NCI-H345 (cell line): ENCODE data around the gene LMCD1.

Source experiments
- DNase-seq: peaks from one replicate; lab custom pipeline; 2025; lab: John Stamatoyannopoulos, UW

The LMCD1 gene

DNA sequence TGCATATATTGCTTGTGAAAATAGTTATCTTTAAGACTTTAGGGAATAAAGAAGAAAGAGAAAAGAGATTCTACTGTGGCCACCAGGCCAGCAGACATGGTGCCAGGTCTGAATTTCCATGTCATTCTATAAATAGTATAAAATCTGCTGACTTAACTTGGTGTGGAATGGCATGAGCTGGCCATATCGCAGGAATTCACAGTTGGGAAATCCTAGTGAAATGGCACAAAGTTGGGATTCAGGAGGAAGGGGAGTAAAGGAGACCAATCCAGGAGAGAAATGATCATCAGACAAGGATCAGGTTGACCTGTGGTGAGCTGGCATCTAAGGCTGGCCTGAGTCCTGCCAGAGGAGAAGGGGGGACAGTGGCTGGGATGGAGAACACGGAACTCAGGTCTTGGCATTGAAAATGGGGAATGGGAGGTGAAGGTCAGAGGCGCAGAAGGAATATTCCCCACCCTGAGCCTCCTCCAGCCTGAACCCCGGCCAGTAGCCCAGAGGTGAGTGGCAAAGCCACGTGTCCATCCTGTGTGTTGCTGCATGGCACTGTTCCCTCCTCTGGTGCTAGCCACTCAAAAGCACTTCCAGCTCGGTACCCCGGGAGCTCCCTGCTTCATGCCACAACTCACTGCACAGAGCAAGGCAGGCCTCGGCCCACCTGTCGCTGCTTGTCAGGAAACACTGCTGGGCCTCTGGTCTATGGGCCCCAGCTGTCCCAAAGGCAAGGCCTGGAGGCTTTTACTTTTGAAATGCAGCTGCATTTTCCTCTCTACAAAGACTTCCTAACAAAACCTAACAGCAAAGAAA, 91.6 kb downstream of the LMCD1 start:
- DNase-seq = no peak

DNA sequence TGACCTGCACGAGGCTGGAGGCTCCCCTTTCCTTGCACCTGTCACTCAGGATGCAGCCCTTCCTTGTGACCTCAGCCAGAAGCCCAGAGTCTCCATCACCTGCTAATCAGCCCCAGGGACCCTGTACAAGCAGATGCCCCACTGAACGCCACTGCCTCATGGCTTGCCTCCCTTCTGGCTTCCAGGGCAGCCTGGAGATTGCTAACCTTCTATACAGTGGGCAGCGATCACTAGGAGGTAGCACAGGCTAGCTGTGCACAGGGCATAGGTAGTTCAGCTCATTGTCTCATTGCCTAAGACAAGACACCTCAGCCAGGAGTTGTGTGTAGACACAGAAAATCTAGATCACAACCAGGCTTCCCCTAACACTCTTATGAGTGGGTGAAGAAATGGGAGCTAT, 93.6 kb downstream of the LMCD1 start:
- DNase-seq = no peak

DNA sequence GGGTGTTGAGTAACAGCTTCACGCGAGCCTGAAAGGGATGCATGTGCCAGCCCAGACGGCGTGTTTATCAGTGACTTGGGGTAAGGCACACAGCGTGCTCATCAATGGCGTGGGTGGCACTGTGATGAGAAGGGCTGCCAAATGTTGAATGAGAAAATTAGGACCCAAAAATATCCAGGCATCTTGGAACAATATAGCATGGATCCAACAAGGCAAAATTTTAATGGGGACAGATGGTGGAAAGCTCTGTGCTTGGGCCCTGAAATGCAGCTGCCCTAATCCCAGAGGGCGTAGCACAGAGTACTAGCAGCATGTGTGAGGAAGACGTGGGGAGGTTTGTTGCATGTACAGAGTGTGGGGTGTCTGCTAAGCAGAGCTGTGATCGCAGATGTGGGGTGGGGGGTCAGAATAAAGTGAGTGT, 94.1 kb downstream of the LMCD1 start:
- DNase-seq = no peak

DNA sequence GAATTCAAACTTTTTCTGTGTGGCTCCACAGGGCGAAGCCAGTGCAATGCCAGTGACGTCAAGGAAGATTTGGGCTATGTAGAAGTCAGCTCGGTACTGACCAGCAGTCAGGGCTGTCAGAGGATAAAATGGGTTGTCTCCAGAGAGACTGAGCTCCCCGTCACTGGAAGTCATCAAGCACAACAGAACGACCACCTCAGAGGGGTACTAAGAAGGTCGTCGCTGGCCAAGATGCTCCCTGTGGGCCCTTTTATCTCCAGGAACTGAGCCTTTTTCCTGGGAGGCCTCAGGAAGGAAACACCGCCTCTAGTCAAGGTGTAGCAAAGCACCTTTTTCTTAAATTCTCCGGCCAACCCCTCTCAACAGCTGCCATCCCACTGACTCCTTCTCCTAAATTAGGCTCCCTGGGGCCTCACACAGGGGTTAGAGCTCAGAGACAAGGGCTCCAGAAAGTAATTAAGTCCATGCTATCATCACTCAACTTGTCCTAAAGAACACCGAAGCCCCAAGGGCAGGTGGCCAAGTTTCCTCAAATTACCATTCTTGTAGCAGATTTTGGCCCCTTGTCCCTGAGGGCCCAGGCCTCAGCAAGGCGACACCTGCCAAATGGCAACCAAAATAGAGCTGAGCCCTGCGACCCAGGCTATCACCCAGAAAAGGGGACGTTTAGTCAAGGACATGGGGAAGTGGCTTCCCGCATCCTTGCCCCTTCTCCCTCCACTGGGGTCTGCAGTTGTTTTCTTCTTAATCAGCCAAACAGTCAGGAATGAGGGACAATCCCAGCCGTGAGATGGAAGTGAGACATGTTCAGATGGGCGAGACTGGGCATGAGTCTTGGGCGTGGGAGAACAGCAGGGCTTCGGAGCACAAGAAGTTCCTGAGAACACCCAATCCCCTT, 94.9 kb downstream of the LMCD1 start:
- no peak for DNase-seq

DNA sequence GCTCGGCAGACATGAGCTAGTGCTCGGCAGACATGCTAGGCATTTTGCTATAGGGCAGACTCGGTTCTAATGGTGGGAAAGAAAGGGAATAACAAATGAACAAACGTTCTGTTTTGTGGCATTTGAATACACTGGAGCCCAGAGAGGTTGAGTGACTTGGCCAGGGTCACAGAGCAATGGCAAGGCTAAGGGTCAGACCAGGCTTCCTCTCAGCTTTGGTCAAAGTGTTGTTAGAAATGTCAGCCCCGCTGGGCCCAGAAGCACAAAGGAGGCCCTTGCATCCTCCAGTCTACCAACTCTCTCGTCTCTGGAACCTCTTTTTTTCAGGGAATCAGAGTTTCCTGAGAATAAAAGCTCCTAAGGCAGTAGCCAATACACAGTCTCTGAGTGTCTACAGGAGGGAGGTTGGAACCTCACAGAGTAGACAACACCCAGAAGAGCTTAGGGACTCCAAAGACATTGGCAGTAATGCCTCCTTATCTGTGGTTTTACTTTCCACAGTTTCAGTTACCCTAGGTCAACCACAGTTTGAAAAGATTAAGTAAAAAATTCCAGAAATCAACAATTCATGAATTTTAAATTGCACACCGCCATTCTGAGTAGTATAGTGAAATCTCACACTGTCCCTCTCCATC, 95.7 kb downstream of the LMCD1 start:
- no peak for DNase-seq

DNA sequence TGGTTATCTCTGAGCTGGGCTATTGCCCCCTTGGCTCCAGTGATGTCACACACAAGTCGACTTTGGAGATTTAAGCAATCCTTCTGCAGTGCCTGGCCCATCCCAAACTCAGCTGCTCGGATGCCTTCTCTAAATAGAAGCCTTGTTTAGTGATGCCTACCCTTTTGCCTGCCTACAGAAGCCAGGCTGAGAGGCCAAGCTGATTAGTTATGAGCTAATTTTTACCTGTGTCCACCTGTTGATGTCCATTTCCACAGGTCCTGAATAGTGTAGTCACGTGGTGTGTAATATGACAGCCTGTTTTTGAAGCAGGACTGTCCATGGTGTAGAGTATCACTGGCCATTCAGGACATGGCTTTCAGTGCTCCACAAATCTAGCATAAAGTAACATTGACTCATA, 97.5 kb downstream of the LMCD1 start:
- DNase-seq = no peak

DNA sequence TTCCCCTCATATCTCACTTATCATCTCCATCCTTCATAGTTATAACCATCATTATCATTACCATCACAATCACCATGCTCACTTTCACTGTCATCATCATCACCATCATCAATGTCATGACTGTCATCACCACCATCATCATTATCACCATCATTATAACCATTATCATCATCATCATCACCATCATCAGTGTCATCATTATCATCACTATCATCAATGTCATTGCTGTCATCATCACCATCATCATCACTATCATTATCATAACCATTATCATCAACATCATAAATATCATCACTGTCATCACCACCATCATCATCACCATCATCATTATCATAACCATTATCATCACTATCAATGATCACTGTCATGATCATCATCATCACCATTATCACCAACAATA, 98.8 kb downstream of the LMCD1 start:
- DNase-seq = no peak

DNA sequence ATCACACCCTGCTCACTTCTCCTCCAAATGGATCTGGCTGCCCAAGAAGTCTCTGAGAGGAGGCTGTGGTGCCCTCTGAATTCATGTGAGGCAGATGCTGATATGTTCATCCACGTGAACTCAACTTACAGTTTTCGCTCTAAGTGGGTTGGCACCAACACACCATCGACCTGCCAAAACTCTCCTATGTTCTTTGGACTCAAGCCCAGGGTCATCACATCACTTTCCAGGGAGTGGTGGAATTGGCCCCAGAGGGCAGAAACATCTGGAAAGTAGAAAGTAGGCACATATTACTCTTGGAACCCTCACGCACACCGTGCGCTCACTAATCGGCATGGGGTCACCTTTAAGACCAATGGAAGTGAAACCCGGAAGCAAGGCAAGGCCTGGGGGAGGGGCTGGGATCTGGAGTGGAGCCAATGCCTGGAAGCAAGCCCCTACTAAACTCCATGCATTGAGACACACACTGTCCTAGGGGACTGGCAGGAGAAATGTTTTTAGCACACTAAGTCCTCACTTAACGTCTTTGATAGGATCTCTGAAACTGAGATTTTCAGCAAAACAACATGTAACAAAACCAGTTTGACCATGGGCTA, 101.6 kb downstream of the LMCD1 start:
- no peak for DNase-seq

DNA sequence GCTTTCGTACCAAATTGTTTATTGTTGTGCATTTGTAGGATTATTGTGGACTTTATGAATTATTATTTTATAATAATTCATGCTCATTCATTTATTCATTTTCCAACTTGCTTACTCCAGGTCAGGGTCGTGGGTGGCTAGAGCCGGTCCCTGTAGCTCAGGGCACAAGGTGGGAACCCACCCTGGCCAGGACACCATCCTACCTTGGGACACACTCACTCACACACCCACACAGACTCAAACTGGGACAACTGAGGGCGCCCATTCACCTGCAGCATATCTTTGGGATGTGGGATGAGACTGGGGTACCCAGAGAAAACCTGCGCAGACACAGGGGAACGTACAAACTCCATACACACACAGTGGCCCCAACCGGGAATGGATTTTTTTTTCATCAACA, 102.4 kb downstream of the LMCD1 start:
- no peak for DNase-seq

DNA sequence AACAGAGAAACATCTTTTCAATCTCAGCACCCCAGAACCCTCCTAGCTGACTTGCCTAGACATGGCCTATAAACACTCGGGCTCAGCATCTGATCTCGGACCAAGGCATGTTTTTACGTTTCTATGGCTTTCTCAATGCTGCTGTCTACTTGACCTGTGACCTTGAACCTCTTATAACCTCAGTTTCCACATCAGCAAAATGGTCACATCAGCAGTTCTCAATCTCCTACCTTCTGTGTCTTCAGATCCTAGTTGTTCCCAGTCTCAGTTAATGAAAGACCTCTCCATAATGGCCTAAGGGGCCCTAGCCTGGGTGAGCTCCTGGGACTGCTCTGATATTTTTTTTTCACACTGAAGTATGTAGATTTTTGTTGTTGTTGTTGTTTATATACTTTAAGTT, 103.4 kb downstream of the LMCD1 start:
- no peak for DNase-seq

DNA sequence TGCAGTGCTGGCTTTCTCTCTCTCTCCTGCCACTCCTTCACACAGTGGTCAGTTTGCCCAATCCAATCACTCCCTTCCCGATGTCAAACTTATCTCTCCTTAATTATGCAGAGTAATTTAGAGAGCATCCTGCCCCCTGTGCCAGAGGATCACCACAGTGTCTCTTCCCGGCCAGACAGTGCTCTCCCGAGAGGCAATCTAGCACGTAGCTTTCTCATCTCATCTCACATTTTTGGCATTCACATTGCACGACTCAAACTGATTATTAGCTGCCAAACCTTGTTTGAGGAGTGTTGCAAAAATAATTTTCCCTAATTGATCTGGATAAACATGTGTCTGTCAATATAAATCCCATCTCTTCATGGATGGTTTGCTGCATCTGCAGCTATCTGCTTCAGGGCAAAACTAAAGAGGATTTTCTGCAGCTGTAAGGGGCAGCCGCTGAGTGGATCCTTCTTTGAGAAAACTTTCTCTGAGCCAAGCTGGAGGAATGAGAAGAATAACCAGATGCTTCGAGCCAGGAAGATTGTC, 105.1 kb downstream of the LMCD1 start:
- no peak for DNase-seq

DNA sequence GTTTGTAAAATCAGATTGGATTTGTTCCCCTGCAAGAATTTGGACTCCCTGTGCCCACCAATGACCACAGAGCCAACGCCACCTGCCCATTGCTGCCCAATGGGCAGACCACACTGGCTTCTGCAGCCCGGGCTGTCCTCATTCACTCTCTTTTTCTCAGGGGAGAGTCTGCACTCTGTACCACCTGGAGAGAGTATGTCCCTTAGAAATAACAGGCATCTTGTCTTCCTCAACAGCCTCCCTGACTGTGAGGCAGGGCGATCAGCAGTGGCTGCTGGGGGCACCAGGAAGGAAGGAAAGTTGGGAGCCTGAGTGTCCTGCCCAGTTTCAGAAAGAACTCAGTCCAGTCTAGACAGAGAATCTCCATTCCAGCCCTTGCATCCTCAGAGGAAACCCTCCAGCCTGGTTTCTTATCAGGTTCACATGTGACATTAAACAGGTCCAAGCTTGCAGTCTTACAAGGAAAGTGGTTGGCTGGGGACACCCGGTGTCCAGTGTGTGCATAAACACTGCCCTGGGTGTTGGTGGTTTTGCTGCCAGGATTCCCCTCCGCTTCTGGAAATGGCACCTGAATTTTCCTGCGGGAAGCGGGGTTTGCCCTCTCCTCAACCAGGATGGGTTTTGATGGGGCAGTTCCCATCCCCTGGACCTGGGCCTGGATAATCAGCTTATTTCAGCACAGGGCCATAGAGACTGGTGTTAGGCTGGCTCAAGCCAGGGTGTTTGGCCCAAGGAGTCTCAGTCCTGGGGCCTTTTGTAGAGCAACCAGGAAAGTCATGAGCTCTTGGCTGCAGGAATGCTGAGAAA, 105.8 kb downstream of the LMCD1 start:
- DNase-seq = peak; percentile 6

DNA sequence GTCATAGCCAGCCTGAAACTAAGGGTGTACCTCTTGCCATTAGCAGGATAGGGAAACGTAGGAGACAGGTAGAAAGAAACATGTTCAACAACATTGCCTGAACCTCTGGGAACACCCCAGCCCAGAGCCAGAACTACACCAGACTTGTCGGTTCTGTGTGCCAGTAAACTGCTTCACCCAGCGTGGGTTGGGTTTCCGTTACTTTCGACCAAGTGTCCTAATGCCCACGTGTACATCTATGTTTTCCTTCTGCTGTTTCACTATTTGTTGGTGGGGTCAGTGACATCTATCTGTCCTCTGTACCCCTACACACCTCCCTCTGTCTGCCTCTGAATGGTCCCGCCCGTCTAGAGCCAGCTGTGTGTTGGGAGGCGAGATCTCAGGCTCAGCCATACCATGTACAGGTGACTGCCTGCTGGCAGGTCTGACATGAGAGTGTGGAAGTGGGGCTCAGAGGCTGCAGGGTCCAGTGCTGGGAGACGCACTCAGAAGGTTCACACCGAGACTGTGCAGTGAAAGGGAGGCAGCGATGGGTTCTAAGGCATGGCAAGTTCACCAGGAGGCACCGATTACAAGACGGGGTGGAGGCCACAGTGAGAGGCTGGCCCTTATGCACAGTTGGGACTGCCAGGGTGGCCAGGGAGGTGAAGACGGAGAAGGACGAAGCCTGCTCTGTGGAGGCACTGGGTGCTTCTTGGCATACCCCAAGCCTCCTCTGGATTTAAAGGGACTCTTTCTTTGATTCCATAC, 106.6 kb downstream of the LMCD1 start:
- no peak for DNase-seq

DNA sequence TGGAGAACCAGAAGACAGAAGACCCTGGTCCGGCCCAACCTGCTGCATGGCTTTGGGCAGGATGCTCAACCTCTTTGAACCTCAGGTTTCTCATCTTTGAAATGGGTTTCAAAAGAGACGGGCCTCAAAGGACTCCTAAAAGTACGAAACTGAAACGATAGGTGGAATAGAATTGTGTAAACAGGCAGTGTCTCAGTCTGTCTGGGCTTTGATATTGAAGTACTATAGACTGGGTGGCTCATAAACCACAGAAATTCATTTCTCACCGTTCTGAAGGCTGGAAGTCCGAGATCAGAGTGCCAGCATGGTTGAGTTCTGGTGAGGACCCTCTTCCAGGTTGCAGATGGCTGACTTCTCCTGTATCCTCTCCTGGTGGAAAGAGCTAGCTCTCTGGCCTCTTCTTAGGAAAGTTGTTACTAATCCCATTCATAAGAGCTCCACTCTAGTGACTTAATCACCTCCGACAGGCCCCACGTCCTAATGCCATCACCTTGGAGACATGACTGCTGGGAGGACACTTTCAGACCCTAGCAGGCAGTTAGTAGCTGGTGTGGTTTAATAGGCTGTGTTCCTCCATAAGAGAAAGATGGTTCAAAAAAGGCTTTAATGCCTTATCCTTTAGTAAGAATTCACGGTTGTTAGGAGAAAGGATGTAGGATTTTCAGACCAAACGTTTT, 107.3 kb downstream of the LMCD1 start:
- no peak for DNase-seq

DNA sequence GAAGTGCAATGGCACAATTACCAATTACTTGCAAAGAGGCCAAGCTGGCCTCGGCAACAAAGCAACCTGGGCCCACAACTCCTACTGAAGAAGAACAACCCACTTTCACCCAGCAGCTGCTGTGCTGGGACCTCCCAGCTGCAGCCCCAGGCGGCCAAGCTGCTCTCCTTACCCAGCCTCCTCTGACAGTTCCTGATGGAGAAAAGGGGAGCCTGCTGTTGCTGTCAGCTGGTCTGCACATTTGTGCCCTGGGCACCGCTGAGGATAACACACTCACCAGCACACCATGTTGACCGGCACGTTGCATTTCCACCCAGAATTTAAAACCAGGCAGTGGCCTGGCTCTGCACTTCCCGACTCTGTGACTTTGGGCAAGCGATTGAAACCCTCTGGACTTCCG, 109.3 kb downstream of the LMCD1 start:
- DNase-seq = no peak

DNA sequence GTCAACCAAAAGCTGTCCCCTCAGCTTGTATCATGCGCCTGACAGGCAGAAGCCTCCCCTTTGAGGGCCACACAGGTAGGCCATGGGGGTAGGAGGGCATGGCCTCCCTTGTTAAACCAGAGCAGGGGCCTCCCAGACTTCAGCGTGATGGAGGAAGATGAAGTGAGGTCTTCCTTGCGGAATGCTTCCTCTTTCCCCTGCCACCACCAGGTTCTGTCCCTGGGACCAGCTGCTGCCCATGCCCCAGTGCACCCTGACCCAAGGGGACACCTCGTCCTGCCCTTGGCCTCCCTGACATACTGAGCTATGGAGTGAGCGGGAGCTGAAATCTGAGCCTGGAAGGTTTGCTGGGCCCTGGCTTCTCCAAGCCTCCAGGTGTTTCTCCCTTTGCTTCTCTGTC, 116.3 kb downstream of the LMCD1 start:
- DNase-seq = no peak

DNA sequence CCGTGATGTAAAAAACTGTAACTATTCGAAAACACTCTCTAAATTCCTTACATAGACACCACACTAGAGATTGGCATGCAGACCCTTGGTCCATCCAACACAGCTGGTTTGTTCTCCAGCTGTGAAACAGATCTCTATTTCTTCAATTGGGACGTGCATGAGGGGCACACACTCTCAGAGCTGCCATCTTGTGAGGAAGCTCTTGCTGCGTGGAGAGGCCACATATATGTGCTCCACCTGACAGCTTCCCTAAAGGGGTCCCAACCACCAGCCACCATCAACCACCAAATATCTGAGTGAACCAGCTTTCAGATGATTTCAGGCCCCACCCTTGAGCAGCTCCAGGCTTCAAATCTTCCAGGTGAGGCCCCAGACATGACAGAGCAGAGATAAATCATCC, 117.3 kb downstream of the LMCD1 start:
- no peak for DNase-seq

DNA sequence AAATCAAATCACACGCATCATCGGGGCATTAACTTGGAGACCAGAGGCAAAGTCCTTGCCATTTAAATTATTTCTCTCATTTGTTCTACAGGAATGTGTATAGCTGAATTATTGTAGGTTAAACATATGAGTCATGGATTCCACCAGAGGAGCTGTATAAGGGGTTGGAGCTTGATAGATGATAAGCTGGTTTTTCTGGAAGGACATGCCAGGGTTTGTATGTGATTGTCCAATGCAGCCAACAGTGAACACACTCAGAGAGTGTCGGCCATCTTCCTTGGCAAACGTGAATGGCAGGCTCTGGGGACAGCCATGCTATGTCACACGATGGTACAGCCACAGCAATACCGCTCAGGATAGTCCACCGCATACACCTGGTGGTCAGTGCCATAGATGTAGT, 117.9 kb downstream of the LMCD1 start:
- DNase-seq = no peak

DNA sequence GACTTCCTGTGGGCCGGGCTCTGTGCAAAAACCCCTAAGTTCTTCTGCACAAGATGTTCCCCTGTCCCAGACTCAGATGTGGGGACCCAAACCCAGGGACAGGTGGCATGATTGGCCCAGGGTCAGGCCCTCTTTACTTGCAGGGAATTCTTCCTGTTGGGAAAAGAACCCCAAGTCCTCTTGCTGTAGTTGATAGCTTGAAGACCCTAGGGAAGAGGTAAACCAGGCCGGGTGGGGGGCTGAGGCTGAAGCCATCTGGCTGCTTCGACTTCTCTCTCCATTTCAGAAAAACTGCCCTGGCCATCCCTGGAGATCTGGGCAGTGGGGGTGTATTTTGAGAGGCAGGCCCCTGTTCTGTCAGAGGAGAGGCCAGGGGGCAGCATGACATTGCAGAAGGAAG, 119.5 kb downstream of the LMCD1 start:
- DNase-seq = no peak

DNA sequence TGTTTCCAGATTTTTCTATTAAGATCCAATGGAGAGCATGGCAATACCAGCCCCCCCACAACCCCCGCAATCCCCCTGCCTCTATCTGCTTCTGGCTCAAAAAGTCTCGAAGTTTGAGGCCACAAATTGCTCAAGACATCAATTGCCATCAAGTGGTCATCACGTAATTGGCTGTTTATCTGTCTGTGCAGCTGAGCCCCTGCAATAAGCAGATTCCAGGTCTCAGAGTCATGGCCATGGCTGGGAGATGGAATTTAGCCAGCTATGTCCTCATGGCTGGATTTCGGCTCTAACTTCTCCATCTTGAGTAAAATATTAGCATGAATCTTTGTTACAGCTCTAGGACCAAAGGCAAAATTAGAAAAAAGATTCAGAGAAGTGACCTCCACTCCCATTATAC, 120.2 kb downstream of the LMCD1 start:
- DNase-seq = no peak
